NCI-H2196 (cell line): ENCODE results near the gene ASMTL.
"Not testable (repeated sequence)": the region's sequence is repeated elsewhere in the genome, so short reads cannot be mapped to it uniquely, and the experiment has no call there.

Experiments
- DNase-seq: peaks from one replicate; lab custom pipeline; 2025; ENCODE audit not compliant: unreplicated experiment; lab: John Stamatoyannopoulos, UW

The ASMTL gene

GRCh38 chrX:1442016-1442665 lies 10.6 kb downstream of the ASMTL start:
- no peak for DNase-seq

GRCh38 chrX:1440506-1440905 lies 12.2 kb downstream of the ASMTL start:
- no peak for DNase-seq

DNA sequence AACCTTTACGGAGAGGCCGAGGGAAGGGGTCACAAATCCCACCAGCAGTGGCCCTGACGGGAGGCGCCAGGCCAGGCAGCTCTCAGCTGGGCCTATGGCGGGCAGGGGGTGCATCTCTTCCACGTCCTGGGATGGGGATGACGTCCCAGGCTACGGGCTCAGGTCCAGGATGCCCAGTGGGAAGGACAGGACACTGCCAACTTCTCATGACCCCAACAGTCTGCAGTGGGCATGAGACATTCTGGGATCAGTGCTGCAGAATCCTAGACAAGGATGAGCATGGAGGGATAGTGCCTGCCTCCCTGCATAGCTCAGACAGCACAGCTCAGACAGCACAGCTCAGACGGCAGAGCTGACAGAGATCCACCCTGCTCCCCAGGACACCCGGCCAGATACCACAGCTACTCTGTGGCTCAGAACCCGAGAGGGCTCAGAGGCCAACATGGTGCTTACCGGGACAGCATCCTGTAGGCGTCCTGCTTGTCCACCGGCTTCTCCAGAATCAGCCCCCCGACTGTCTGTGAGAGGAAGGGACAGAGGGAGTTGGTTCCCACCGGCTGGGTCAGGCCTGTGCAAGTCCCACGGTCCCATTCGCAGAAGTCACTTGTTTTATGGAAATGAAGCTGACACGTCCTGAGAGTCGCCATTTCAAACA lies 17.3 kb downstream of the ASMTL start:
- DNase-seq, result no peak

- DNase-seq, result no peak
Measured at GRCh38 chrX:1434871-1435240, 17.9 kb downstream of the ASMTL start.

DNA sequence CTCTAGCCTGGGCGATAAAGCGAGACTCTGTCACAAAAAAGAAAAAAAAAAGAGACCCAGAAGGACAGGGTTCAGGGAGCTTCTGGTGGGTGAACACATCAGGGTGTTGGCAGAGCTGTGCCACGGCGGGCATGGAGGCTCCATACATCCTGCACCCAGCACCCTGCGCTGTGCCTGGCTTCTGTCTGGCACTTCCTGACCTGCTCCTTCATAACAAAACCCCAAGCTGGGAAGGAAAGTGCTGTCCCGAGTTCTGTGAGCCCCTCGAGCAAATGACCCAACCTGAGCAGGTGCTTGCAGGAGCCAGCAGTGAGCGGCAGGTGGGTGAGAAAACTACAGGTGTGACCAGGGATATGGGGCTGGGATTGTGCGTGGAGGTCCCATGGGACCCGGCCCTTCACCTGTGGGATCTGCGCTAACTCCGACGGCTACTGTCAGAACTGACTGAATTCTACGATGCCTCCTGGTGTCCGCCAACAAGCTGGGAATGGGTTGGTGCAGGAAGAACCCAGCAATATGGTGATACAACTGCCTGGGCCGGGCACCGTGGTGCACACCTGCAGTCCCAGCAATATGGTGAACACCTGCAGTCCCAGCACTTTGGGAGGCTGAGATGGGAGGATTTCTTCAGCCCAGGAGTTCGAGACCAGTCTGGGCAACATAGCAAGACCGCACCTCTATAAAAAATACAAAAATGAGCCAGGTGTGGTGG lies 18.9 kb downstream of the ASMTL start:
- DNase-seq, result no peak

- DNase-seq, result no peak
Measured at GRCh38 chrX:1430451-1430850, 22.3 kb downstream of the ASMTL start.

- no peak for DNase-seq
Measured at GRCh38 chrX:1427756-1428155, 25.0 kb downstream of the ASMTL start.

DNA sequence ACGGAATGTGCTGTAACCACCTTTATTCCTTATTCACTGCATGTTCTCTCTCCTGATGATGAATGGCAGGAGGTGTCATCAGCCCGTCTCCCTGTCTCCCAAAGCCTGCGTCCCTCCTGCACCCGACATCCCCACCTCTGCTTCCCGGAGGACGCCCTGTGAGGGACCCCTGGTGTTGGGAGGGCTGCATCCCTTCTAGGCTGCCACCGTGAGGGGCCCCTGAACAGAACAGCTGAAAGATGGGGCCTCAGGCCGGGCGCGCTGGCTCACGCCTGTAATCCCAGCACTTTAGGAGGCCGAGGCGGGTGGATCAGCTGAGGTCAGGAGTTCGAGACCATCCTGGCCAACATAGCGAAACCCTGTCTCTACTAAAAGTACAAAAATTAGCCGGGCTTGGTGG lies 26.4 kb downstream of the ASMTL start:
- DNase-seq, result not testable (repeated sequence)

GRCh38 chrX:1425381-1425780 lies 27.3 kb downstream of the ASMTL start:
- DNase-seq, result no peak

- no peak for DNase-seq
Measured at GRCh38 chrX:1424147-1424851, 28.4 kb downstream of the ASMTL start.

- DNase-seq, result no peak
Measured at GRCh38 chrX:1423215-1423614, 29.5 kb downstream of the ASMTL start.

DNA sequence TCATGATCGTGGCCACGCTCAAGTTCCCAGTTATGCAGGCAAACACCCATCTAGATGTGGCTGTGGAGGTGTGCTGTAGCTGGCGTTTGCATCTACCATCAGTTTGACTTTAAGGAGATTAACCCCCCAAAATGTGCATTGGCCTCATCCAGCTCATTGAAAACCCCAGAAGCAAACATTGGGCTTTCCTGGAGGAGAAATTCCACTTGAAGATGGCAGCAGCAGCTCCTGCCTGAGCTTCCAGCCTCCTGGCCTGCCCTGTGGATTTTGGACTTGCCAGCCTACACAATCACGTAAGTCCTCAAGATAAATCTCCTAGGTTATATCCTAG lies 30.6 kb downstream of the ASMTL start:
- DNase-seq, result no peak

- DNase-seq, result no peak
Measured at GRCh38 chrX:1421433-1422134, 31.1 kb downstream of the ASMTL start.

DNA sequence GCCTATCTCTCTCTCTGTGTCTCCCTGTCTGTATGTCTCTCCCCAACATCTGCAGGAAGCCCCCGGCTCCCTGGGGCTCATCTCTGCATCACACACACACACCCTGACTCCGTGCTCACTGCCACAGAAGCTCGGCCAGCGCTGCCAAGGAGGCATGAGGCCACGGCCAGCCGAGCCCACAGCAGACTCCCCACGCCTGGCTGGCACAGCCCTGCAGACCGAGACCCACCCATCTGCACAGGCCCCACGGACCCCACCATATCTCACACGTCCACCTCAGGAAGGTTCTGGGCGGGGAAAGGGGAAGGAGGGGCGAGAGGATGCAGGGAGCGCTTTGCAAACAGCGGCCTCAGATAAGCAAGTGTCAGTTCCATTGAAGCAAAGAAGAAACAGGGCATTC lies 32.3 kb downstream of the ASMTL start:
- no peak for DNase-seq

DNA sequence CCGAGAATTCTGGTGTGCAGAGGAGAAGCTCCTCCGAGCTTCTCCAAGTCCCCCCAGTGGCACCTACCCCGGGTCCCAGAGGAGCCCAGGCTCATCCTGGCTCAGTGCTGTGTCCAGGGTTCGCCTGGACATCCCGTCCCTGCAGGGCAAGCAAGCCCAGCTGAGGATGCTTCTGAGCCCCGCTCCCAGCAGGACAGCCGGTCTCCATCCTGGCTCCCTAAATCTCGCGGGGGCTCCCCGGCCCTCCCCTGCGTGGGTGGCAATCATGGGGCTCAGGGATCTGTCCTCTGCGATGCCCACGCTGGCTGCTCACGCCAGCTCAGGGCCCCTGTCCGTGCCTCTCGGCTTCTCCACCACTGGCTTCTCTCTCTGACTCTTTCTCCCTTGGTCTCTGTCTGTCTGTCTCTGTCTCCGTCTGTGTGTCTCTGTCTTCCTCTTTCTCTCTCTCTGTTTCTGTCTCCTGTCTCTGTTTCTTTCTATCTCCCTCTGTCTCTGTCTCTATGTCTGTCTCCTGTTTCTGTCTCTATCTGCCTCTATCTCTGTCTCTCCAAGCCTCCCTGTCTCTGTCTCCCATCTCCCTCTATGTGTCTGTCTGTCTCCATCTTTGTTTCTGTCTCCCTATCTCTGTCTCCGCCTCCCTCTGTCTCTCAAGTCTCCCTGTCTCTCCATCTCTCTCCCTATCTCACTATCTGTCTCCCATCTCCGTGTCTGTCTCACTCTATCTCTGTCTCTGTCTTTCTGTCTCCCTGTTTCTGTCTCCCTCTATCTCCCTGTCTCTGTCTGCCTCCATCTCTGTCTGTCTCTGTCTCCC lies 33.0 kb downstream of the ASMTL start:
- no peak for DNase-seq

DNA sequence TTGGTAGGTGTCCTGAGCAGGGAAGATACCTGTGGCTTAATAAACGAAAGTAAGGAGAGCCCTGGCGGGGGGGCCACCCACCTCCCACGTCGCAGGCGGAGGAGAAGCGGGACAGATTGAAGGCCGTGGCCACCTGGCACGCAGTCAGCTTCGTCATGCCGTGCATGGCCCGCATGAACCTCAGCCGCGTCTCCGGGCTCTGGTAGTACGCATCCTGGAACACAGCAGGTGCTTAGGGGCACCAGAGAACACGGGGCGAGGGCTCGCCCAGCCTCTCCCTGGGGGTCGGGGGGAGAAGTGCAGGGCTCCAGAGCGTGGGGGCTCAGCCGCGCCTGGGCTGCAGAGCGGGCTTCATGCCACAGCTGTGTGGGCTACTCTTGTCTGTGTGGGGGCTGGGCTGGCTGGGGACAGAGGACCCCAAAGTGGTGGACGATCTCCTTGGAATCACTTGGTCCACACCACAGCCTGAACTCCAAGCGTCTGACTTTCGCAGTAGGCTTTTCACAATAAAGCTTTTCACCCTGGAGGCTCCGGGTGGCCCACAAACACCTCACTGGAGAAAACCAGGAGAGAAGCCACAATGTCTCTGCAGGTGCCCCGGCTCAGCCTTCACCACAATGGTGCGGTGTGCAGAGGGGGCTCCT lies 33.7 kb downstream of the ASMTL start:
- DNase-seq, result no peak

DNA sequence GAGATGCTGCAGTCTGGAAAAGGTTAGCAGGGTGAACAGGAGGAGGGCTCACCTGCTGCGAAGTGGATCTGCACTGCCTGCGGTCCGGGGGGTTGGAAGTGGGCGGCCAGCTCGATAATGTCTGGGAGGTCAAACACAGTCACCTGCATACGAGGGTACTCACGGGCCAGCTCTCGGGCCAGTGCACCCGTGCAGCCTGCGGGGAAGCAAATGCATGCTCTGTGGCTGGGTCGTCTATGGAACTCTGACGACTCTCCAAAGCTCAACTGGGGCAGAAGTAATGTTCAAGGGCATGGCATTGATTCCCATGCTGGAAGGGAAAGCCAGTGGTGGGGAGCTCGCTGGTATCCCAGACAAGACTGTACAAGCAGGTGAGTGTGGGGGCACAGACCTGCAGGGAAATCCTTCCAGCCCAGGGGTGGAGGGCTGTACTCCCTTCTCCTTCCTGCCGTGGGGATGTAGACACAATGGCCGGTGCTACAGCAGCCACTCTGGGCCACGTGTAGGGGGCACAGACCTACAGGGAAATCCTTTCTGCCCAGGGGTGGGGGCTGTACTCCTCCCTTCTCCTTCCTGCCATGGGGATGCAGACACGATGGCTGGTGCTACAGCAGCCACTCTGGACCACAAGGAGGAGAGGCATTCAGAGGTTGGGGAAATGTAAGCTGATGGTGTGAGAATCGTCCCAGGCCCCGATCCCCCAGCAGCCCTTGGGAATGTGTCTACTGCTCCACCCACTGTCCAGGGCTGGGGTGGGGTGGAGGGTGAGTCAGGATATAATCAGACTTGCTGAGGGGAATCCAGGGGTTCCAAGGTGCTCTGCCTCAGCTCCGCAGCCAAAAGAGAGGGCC lies 34.6 kb downstream of the ASMTL start:
- no peak for DNase-seq

- no peak for DNase-seq
Measured at GRCh38 chrX:1416965-1417760, 35.5 kb downstream of the ASMTL start.
